Aorta (tissue), 5 donors: ENCODE data around the gene SMARCD1. TPM values are rescaled to one million over a fixed set of nuclear protein-coding genes. Genes with fewer than 3 reads are reported as not detected.

ENCODE experiments used
- ATAC-seq: fragments of 200-7000 bp; cut with Tn5 transposase; one replicate; pipeline ENCODE4 v1.9.1; 2022; ENCODE audit warnings: moderate library complexity; ENCODE audit not compliant: low FRiP score
- DNase-seq, 2 donors: peaks; one replicate each; pipeline ENCODE4 v3.0.0-alpha.2; 2020
- H3K27ac ChIP-seq, 2 donors: one replicate each; pipeline ENCODE4 v1.5.1; 2013; ENCODE audit warnings: low read length in 2 of 2, mild to moderate bottlenecking in 2 of 2, moderate library complexity in 2 of 2, control low read depth in 1 of 2, inconsistent platforms in 1 of 2, low read depth in 1 of 2
- H3K27me3 ChIP-seq, 2 donors: one replicate each; pipeline ENCODE4 v1.6.1; 2013; ENCODE audit warnings: control low read depth in 1 of 2, low read length in 1 of 2, mild to moderate bottlenecking in 1 of 2, moderate library complexity in 1 of 2; ENCODE audit not compliant: insufficient read depth in 2 of 2, control insufficient read depth in 1 of 2
- H3K36me3 ChIP-seq, 2 donors: one replicate each; pipeline ENCODE4 v1.6.1; 2013; ENCODE audit warnings: control low read depth in 1 of 2, low read length in 1 of 2, mild to moderate bottlenecking in 1 of 2; ENCODE audit not compliant: insufficient read depth in 2 of 2, control insufficient read depth in 1 of 2
- H3K4me1 ChIP-seq, 2 donors: one replicate each; pipeline ENCODE4 v1.6.1; 2013; ENCODE audit warnings: low read length in 2 of 2, control low read depth in 1 of 2, mild to moderate bottlenecking in 1 of 2, moderate library complexity in 1 of 2; ENCODE audit not compliant: insufficient read depth in 2 of 2, control insufficient read depth in 1 of 2
- H3K4me3 ChIP-seq, 2 donors: one replicate each; pipeline ENCODE4 v1.5.1; 2013; ENCODE audit warnings: low read length in 2 of 2, control low read depth in 1 of 2, mild to moderate bottlenecking in 1 of 2
- H3K9me3 ChIP-seq: one replicate; pipeline ENCODE4 v1.6.1; 2013; ENCODE audit warnings: mild to moderate bottlenecking, low read length; ENCODE audit not compliant: control insufficient read depth
- WGBS, 2 donors: extraction: QIAGEN DNeasy Blood & Tissue Kit; methylation state at CpG; one replicate each; pipeline ENCODE4 v1.1.7; 2013; 5-methylcytosine and 5-hydroxymethylcytosine counted together
- intact Hi-C, 2 donors: fragments of 100-400 bp; cut with DNase I; formaldehyde crosslinking; loops; one replicate each; pipeline versions ENCODE4 v1.14.2 to v1.15.0; 2022
- polyA plus RNA-seq, 2 donors: library from polyadenylated mRNA; stranded (reverse); fragments of 200-250 nt; gene quantifications; one replicate each; pipeline ENCODE4 v1.2.3, GENCODE V29; 2013
- total RNA-seq, 2 donors: library from RNA; stranded (reverse); fragmentation: NEBNext Ultra II Directional; extraction: Animal tissue kit (Norgen Biotek cat#: 25700); gene quantifications; one replicate each; pipeline ENCODE4 v1.2.1, GENCODE V29; 2021
- donor health status: healthy with polysubstance abuse.
- donor health status: Bipolar disorder and iron deficiency.
- donor health status: DM: no; HTN: no; CAD: no.
- donor health status: DM: no; HTN: no; CAD: no.
- donor health status: DM: yes; HTN: yes; CAD: no.

The SMARCD1 gene
- total and polyA plus RNA-seq, 4 donors, result 15.0 to 44.6 (median 30.5) TPM

DNA sequence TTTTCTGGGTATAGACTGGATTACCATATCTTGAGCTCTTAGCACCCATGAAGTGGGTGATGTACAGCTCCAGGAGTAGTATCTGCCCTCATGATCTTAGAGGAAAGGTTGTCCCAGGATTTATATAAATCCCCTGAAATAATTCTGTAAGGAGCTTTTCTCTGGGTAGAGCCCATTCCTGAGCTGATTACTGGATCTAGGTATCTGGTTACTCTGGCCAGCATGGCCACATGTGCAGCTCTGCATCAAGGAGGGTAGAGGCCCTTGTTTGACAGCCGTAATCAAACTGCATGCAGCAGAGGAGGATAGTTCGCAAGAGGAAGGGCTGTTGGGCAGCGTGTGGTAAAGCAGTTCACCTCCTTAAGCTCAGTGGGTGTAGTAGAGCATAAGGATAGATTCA, 35.4 kb downstream of the SMARCD1 start:
- peaks cover 3 to 4% of the 10 kb centered on the region in 2 donors for H3K4me1 ChIP-seq
- DNase-seq (no peak), ATAC-seq (no peak)
- H3K27ac ChIP-seq, result no peak overlapping the region
- H3K4me3 ChIP-seq, result no peak overlapping the region
- peaks cover 4% of the 10 kb centered on the region in 2 donors for H3K36me3 ChIP-seq
- WGBS, 2 donors, result 88 to 89% methylated on average over 3 of the region's 3 CpGs
- H3K27me3 ChIP-seq, result no peaks in the 10 kb centered on the region
- intact Hi-C loops, result no loop called here
- no peaks in the 10 kb centered on the region for H3K9me3 ChIP-seq

DNA sequence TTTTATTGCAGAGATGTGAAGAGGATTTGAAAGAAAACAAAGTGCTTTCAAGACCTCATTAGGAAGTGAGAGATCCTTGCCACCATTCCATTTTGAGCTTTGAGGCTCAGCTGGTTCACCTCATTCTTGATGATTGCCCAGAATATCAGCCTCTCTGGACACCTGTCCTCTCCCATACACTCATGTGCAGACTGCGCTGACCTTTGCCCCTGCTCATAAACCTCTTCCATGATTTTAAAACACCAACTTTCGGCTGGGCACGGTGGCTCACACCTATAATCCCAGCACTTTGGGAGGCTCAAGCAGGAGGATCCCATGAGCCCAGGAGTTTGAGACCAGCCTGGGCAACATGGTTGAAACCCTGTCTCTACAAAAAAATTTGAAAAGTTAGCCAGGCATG, 35.8 kb downstream of the SMARCD1 start:
- DNase-seq, result no peak
- ATAC-seq, result no peak
- Histone ChIP-seq H3K4me1 (peaks cover 3 to 4% of the 10 kb centered on the region in 2 donors), H3K36me3 (peaks cover 4% of the 10 kb centered on the region in 2 donors), H3K27me3 (no peaks in the 10 kb centered on the region), H3K4me3 (no peak overlapping the region), H3K27ac (no peak overlapping the region), H3K9me3 (no peaks in the 10 kb centered on the region)
- intact Hi-C loops, result no loop called here
- WGBS, 2 donors, result 90 to 92% methylated on average over 3 of the region's 3 CpGs

DNA sequence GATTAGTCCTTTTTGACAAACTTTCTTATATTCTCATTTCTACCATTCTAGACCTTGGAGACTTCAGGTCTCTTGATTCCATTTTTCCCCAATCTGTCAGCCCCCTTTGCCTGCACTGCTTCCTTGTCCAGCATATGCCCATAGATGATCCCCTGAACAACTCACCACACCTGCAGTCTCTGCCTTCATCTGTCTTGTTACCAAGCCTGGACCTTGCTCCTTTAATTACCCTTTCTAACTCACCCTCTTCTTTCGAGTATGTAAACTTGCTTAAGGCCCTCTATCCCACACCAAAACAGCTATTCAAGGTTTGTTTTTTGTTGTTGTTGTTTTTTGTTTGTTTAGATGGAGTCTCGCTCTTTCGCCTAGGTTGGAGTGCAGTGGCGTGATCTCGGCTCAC, 36.5 kb downstream of the SMARCD1 start:
- intact Hi-C loops, result no loop called here
- Histone ChIP-seq H3K4me1 (peaks cover 3 to 4% of the 10 kb centered on the region in 2 donors), H3K27ac (no peak overlapping the region), H3K4me3 (no peak overlapping the region), H3K27me3 (no peaks in the 10 kb centered on the region), H3K36me3 (peaks cover 4% of the 10 kb centered on the region in 2 donors), H3K9me3 (no peaks in the 10 kb centered on the region)
- DNase-seq (no peak), ATAC-seq (no peak)
- WGBS, 2 donors, result 84 to 92% methylated on average over 5 of the region's 5 CpGs

DNA sequence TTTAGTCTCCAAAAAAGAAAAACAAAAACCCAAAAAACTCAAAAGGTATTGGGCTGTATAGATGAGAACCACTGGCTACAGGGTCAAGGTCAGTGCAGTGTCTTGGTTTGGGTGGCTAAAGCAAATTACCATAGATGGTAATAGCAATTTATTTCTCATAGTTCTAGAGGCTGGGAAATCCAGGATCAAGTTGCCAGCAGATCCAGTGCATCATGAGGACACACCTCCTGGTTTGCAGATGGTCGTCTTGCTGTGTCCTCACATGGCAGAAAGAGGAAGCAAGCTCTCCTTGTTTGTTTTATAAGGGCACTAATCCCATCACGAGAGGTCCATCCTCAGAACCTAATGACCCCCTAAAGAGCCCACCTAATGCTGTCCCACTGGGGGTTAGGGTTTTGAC, 38.1 kb downstream of the SMARCD1 start:
- Histone ChIP-seq H3K9me3 (no peaks in the 10 kb centered on the region), H3K4me1 (peaks cover 2 to 3% of the 10 kb centered on the region in 2 donors), H3K27ac (no peak overlapping the region), H3K27me3 (no peaks in the 10 kb centered on the region), H3K36me3 (peaks cover 4 to 11% of the 10 kb centered on the region in 2 donors), H3K4me3 (no peak overlapping the region)
- WGBS, 2 donors, result 68 to 76% methylated on average over 2 of the region's 2 CpGs
- intact Hi-C loops, result no loop called here
- ATAC-seq (no peak), DNase-seq (no peak)

DNA sequence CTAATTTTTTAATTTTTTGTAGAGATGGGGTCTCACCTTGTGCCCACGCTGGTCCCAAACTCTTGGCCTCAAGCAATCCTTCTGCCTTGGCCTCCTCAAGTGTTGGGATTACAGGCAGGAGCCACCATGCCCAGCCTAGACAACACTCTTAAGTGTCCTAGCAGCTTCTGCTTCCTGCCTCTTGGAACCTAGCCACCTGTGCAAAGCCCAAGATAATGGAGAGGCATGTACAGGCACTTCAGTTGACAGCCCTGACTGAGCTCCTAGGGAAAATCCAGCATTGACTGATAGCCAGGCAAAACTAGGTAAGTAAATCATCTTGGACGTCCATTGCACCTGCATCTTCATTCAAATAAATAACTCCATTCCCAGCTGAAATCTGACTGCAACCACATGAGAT, 42.4 kb downstream of the SMARCD1 start:
- Histone ChIP-seq H3K4me3 (no peak overlapping the region), H3K4me1 (peaks cover 0 to 3% of the 10 kb centered on the region in 2 donors), H3K36me3 (peaks cover 7 to 12% of the 10 kb centered on the region in 2 donors), H3K27me3 (no peaks in the 10 kb centered on the region), H3K27ac (no peak overlapping the region), H3K9me3 (no peaks in the 10 kb centered on the region)
- WGBS, 2 donors, result 69 to 78% methylated on average over 2 of the region's 2 CpGs
- no peak for ATAC-seq
- DNase-seq, result no peak
- intact Hi-C loops, result no loop called here

DNA sequence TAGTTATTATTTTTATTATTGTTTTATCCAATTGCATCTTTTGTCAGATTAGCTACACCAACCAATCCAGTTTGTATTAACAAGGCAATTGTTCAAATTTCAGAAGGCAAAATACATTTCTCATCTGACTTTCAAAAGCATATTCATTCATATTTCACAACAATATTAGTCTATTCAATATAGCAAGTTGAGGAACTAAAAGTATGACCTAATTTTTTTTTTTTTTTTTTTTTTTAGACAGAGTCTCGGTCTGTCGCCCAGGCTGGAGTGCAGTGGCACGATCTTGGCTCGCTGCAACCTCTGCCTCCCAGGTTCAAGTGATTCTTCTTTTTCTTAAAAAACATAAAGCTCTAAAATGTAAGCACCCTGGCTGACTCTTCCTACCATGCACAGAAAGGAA, 44.1 kb downstream of the SMARCD1 start:
- no peak for DNase-seq
- H3K27me3 ChIP-seq, result no peaks in the 10 kb centered on the region
- peaks cover under 1 to 3% of the 10 kb centered on the region in 2 donors for H3K4me1 ChIP-seq
- WGBS, 2 donors, result 14 to 16% methylated on average over 4 of the region's 4 CpGs
- ATAC-seq, result no peak
- no peak overlapping the region for H3K27ac ChIP-seq
- no peaks in the 10 kb centered on the region for H3K9me3 ChIP-seq
- H3K36me3 ChIP-seq, result peaks cover 3 to 15% of the 10 kb centered on the region in 2 donors
- no peak overlapping the region for H3K4me3 ChIP-seq
- intact Hi-C loops, result no loop called here

DNA sequence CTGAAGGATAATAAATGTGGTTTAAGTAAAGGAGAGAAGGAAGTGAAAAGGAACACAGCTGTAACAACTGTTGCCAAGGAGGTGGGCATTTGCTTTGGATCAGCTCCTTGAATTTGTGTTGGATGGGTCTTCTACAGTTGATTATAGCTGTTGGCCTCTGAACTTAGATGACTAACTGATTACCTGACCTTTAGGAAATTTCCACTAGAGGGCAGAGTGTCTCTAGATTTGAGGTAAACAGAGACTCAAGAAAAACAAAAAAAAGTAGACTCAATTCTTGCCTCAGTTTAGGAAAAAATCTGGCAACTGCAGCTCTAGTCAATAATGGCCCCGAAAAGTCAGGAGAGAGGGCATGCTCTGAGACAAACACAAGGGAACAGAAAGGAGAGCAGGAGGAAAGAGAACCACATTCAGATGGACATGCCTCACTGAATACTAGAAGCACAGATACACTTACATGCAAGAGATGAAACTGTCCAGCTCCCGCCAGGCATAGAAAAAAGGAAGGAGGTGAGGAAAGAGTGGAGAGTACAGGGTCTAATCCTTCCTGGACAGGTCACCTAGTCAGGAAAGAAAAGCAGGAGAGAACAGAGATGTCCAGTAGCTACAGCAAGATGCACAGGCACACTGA, 47.5 kb downstream of the SMARCD1 start:
- H3K36me3 ChIP-seq, result peaks cover 3 to 11% of the 10 kb centered on the region in 2 donors
- no peak for DNase-seq
- 36 to 38% methylated on average over 2 of the region's 2 CpGs for WGBS, 2 donors
- H3K27me3 ChIP-seq, result no peaks in the 10 kb centered on the region
- H3K4me1 ChIP-seq, result peaks cover 0 to 2% of the 10 kb centered on the region in 2 donors
- intact Hi-C loops, result loop anchor here (5.0 kb wide), 1 partner anchor 35 kb away; the partner anchor contains the start of gene CERS5 (in 2 of the 2)
- H3K4me3 ChIP-seq, result no peak overlapping the region
- peak overlapping the region; percentile 34 to 64 for H3K27ac ChIP-seq
- no peak for ATAC-seq
- no peaks in the 10 kb centered on the region for H3K9me3 ChIP-seq

DNA sequence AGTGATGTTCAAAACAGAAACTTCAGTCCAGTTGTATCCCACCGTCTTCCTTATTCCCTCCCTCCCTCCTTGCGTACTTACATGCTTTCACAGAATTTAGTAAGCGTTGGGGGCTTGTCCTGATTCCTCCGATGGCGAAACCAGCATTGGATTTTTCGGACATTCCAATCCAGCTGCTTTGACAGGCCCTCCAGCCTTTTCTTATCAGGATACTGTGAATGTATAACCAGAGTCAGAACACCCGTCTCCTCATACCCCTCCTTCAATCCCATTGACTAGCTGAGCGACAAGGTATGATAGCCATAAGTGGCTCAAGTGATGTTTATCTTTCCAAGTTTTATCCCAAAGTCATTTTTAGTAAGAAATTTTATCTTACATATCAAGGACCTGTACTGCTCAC, 57.9 kb downstream of the SMARCD1 start:
- DNase-seq, result no peak
- peaks cover 0 to 2% of the 10 kb centered on the region in 2 donors for H3K4me1 ChIP-seq
- no peaks in the 10 kb centered on the region for H3K27me3 ChIP-seq
- no peak overlapping the region for H3K4me3 ChIP-seq
- H3K9me3 ChIP-seq, result no peaks in the 10 kb centered on the region
- no peak for ATAC-seq
- no peak overlapping the region for H3K27ac ChIP-seq
- H3K36me3 ChIP-seq, result peaks cover 0 to 2% of the 10 kb centered on the region in 2 donors
- intact Hi-C loops, result no loop called here
- WGBS, 2 donors, result 88 to 93% methylated on average over 8 of the region's 8 CpGs

DNA sequence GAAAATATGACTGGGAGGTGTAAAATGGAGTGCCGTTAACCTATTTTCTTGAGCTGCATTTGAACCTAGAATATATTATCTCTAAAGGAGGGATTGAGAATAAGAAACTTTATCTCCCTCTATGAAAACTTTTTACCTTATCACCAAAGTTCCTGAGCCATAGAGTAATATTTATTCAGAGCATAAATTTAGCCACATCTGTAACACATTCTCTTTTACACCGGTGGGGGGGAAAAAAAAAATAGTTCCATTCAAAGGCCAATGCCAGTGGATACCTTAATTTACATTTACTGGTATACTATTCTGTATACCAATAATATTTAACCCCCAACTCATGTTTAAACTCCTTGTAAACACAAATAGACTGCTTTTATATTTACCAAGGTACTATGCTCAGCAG, 60.3 kb downstream of the SMARCD1 start:
- intact Hi-C loops, result no loop called here
- ATAC-seq (no peak), DNase-seq (no peak)
- Histone ChIP-seq H3K27me3 (no peaks in the 10 kb centered on the region), H3K4me3 (no peak overlapping the region), H3K9me3 (no peaks in the 10 kb centered on the region), H3K27ac (no peak overlapping the region), H3K36me3 (peaks cover 0 to 2% of the 10 kb centered on the region in 2 donors), H3K4me1 (peaks cover 2% of the 10 kb centered on the region in 2 donors)
- WGBS, 2 donors, result 8 to 10% methylated on average over 2 of the region's 2 CpGs
